ENCODE measurements around the gene BBIP1.

GRCh38 chr10:110865809-110866482 lies 53.0 kb downstream of the BBIP1 start:
- no peak for TF ChIP-seq SIX5 (IDR thresholded peaks at IDR 0.05; ENCODE audit: low read depth, low read length, severe bottlenecking)
- no peak for TF ChIP-seq PAX5 (IDR thresholded peaks at IDR 0.05; ENCODE audit: borderline replicate concordance, low read depth, low read length)
- TF ChIP-seq CBX5 (IDR thresholded peaks at IDR 0.05; ENCODE audit: low read depth) = no peak
- 0 out of 2 replicates have a peak, but pooled peaks have one; percentile 28 for TF ChIP-seq RCOR1 (conservative IDR thresholded peaks at IDR 0.05; ENCODE audit: low read depth, low read length)
- TF ChIP-seq BMI1 (IDR thresholded peaks at IDR 0.05; ENCODE audit: borderline replicate concordance) = no peak
- no peak for TF ChIP-seq EZH2 (IDR thresholded peaks at IDR 0.05; ENCODE audit: borderline replicate concordance, control insufficient read depth, low read depth, low read length)
- TF ChIP-seq, protein P1, sequence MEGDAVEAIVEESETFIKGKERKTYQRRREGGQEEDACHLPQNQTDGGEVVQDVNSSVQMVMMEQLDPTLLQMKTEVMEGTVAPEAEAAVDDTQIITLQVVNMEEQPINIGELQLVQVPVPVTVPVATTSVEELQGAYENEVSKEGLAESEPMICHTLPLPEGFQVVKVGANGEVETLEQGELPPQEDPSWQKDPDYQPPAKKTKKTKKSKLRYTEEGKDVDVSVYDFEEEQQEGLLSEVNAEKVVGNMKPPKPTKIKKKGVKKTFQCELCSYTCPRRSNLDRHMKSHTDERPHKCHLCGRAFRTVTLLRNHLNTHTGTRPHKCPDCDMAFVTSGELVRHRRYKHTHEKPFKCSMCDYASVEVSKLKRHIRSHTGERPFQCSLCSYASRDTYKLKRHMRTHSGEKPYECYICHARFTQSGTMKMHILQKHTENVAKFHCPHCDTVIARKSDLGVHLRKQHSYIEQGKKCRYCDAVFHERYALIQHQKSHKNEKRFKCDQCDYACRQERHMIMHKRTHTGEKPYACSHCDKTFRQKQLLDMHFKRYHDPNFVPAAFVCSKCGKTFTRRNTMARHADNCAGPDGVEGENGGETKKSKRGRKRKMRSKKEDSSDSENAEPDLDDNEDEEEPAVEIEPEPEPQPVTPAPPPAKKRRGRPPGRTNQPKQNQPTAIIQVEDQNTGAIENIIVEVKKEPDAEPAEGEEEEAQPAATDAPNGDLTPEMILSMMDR (IDR thresholded peaks at IDR 0.05 in 2 of 3, conservative IDR thresholded peaks at IDR 0.05 in 1 of 3; ENCODE audit: control insufficient read depth in 2 of 3, extremely low read depth in 1 of 3, insufficient read depth in 1 of 3, low read depth in 3 of 3, low read length in 3 of 3) = no peak
- TF ChIP-seq ZNF217 (IDR thresholded peaks at IDR 0.05) = peak; percentile 98
- TF ChIP-seq ATF7 (IDR thresholded peaks at IDR 0.05; ENCODE audit: low read depth) = peak; percentile 56

All from GM12878 (cell line).